ENCODE data around the gene JCHAIN.

JCHAIN gene

GRCh38 chr4:70637239-70637913 is 28.9 kb downstream of the JCHAIN start:
- no peak for DNase-seq (ENCODE audit: low spot score)

- no peak for DNase-seq (ENCODE audit: low spot score)
Measured at GRCh38 chr4:70634482-70634881, 31.8 kb downstream of the JCHAIN start.

DNA sequence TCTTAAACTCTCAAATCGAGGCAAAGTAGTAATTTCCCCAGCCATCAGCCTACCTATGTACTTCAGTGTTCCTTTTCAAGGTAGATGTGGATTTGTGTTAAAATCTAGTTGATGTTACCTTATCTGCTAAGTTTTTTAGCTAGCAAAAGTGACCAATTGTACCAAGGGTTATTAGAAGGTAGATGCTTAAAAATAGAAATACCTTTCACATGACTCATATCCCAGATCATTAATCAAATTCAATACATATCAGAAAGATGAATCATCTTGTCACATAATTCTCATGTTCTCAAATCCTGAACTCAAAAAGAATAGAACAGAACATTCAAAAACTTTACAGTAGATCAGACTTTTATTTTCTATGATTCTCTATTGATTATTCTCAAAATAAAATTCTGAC is 34.3 kb downstream of the JCHAIN start:
- no peak for DNase-seq (ENCODE audit: low spot score)

DNA sequence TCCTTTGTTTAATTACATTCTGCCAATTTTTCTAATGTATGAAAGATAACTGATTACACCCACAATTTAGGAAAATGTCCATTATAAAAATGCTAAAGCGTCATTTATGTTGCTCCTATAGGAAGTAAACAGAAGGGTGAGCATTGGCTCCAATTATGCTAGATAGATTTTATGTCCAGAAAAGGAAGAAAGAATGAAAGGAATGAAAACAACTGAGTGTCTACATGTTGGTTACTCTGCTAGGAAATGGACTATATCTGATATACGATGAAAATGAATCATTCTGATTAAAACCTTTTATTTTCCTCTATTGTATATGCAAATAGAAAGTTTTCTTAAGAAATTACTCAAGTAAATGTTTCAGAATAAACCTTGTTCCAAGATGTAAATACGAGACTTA is 36.1 kb downstream of the JCHAIN start:
- no peak for DNase-seq (ENCODE audit: low spot score)

- no peak for DNase-seq (ENCODE audit: low spot score)
Measured at GRCh38 chr4:70629469-70630090, 36.7 kb downstream of the JCHAIN start.

- DNase-seq (ENCODE audit: low spot score): no peak
Measured at GRCh38 chr4:70628444-70628843, 37.9 kb downstream of the JCHAIN start, which contains the start of gene ENAM. Gene ENAM, plus strand, starts transcription at chr4:70628744. Its CDS starts 757 bp downstream, at chr4:70629501.

DNA sequence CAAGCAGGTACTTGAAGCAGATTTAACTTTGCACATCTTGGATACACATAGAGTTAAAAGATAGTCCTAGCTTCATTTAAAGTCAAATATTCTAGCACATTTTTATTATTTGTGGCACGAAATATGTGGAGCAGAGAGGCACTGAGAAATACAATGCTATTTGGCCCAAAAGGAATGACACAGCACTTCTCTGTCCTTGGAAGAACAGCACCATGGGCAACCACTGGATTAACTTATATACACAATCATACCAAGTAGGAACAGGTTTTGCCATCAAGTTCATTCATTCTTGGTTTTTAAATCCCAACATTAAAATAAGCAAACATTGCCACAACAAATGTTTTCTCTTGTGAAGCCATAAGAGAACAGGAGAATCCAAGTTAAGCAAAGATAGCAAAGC is 38.7 kb downstream of the JCHAIN start:
- no peak for DNase-seq (ENCODE audit: low spot score)

DNA sequence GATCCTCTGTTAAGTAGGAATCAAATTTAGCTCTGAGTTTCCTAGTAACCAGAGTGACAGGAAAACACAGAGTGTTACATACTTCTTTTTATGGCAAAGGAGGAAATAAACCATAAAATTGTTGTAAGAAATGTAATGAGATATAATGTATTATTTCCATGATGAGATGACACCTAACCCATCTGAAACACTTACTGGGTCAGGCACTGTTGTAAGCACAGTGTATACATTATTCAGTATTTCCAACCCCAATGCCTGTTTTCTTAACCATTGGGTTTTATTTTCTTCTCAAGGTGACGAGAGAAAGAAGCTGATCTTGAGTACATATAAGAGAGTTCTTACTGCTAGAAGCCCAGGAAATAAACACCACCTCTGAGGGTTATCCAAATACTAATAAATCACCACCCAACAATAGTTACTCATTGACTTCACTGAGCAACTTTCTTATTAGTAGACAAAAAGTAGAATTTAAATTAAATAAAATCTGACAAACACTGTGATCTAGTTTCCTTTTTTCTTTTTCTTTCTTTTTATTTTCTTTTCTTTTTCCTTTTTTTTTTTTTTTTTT is 42.0 kb downstream of the JCHAIN start:
- no peak for DNase-seq (ENCODE audit: low spot score)

- no peak for DNase-seq (ENCODE audit: low spot score)
Measured at GRCh38 chr4:70623323-70623722, 43.0 kb downstream of the JCHAIN start.

DNA sequence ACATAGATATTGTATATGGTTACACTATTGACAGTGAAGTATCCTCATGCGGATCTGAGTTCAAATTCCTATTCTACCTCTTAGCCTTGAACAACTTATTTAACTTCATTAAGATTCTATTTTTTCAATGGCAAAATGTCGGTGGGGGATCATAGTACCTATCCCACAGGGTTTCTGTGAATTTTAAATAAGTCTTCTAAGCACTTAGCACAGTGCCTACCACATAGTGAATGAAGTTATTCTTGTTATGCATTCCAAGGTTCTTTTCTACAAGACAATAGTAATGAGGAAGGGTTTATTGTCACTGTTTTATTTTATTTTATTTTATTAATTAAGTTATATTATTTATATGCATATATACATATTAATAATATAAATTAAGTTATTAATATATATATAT is 46.5 kb downstream of the JCHAIN start:
- DNase-seq (ENCODE audit: low spot score): no peak

DNA sequence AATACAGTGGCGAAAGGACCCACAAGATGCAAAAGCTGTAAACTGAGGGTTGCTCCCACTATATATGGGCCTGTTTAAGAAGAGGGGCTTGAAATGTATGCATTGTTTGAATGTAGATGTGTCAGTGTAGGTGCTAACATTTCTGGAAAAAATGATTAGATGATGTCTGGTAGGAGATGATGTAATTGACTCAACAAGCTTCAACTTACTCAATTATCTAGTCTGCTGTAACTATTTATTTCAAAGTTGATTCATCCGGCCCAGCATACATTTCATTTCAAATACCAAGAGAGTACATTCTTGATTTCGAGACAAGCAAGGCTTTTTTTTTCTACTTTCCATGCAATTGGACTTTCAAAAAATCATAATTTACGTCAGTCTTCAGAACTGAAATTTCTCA is 47.0 kb downstream of the JCHAIN start:
- DNase-seq (ENCODE audit: low spot score): no peak

DNA sequence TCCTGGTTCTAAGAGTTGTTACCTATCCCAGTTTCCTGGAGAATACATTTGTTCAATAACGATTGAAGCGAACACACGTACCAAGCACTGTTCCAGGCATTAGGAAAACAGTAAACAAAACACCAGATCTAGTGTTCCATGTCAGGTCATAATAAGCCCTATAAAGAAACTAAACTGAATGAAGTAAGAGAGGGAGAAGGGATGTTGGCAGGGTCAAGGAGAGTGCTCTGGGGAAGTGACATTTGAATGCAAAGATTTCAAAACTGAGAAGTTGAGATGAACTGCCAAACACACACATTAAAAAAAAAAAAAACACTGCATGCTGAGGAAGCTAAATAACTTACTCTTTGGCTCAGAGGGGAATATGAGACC is 52.1 kb downstream of the JCHAIN start:
- no peak for DNase-seq (ENCODE audit: low spot score)

GRCh38 chr4:70613306-70614183 is 52.8 kb downstream of the JCHAIN start:
- DNase-seq (ENCODE audit: low spot score): no peak

DNA sequence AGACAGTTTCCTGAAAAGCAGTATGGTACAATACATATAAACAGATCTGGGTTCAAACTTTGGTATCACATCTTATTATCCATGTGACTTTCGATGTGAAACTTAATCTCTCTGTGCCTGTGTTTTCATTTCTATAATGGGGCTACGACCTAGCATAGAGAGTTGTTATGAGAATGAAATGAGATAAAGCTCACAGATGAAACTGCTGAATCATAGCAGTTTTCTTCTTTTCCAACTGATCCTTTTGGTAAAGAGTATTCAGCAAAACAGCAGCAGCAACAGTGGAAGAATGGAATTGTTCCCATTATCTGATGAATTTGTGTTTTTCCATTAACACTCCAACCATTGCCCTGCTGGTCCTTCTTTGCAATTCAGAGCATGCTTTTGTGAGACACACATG is 58.0 kb downstream of the JCHAIN start:
- DNase-seq (ENCODE audit: low spot score): no peak

- DNase-seq (ENCODE audit: low spot score): no peak
Measured at GRCh38 chr4:70607334-70607853, 58.9 kb downstream of the JCHAIN start.

GRCh38 chr4:70606459-70606858 is 59.8 kb downstream of the JCHAIN start:
- DNase-seq (ENCODE audit: low spot score): no peak
